Lower lobe of right lung (tissue), 2 donors: ENCODE measurements around the gene WDR27. TPM values are rescaled to one million over a fixed set of nuclear protein-coding genes. Genes with fewer than 3 reads are reported as not detected.

Source experiments
- ATAC-seq, 2 donors: fragments of 200-7000 bp; cut with Tn5 transposase; one replicate each; pipeline ENCODE4 v1.9.1; 2020 to 2022; ENCODE audit warnings: mild to moderate bottlenecking in 2 of 2, moderate library complexity in 2 of 2
- DNase-seq: peaks from one replicate; pipeline ENCODE4 v3.0.0-alpha.2; 2020
- H3K27ac ChIP-seq: fragments of 200-600 bp; one replicate; pipeline ENCODE4 v1.8.0; 2022
- H3K27me3 ChIP-seq: fragments of 200-600 bp; one replicate; pipeline ENCODE4 v1.8.0; 2022; ENCODE audit warnings: low read depth
- H3K36me3 ChIP-seq: fragments of 200-600 bp; one replicate; pipeline ENCODE4 v1.8.0; 2022; ENCODE audit warnings: mild to moderate bottlenecking
- H3K4me1 ChIP-seq: fragments of 200-600 bp; one replicate; pipeline ENCODE4 v1.8.0; 2022
- H3K4me3 ChIP-seq: fragments of 200-600 bp; one replicate; pipeline ENCODE4 v1.8.0; 2022; ENCODE audit warnings: mild to moderate bottlenecking
- H3K9me3 ChIP-seq: fragments of 200-600 bp; one replicate; pipeline ENCODE4 v1.8.0; 2022
- intact Hi-C: fragments of 100-400 bp; cut with DNase I; formaldehyde crosslinking; loops from one replicate; pipeline ENCODE4 v1.11.0; 2022
- total RNA-seq: library from RNA; stranded (reverse); fragmentation: NEBNext Ultra II Directional; extraction: Animal tissue kit (Norgen Biotek cat#: 25700); gene quantifications from one replicate; pipeline ENCODE4 v1.2.1, GENCODE V29; 2021
- TF ChIP-seq, protein P1 (sequence below): fragments of 200-600 bp; IDR thresholded peaks from one replicate; pipeline ENCODE4 v1.8.0; 2022; ENCODE audit warnings: antibody characterized with exemption, mild to moderate bottlenecking
- donor health status: DM: no; HTN: yes; CAD: no; lungs with severe emphysema.

WDR27 gene
- total RNA-seq, 1 donor from 2014 or later = 38.0 TPM

DNA sequence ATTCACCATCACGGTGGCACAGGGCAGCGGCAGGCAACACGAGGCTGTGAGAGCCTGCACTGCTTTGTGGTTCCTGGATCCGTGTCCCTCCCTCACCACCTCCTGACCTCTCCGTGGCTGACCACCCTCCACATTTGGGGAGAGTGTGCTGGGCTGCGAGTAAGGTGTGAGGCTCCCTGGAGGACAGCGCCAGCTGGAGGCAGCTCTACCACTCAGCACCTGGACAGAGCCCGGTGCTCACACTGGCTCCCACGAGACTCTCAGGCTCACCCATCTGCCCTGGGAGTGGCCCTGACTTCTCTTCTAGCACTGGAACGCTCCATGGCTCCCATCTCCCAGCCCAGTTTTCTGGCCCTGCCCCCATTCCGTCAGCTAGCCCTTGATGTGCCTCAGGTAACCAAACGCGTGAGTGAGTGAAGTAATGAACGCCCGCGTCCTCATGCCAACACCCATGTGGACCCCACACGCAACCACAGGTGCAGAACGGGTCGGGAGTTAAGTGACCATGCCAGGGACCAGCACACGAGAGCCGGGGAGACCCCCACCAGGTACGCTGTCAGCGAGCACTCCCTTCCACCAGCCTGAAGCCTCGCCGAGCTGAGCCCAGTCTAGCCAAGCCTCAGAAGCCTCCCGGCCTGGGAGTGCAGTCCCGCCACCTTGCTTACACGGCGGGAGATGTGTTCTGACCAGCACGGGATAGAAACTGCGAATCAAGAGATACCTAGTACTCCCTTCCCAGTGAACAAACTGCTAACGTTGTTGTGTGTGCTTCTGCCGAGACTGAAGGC lies 137.2 kb downstream of the WDR27 start:
- no peaks in the 10 kb centered on the region for H3K9me3 ChIP-seq
- ATAC-seq (no peak), DNase-seq (no peak)
- H3K27ac ChIP-seq = no peak overlapping the region
- no peaks in the 10 kb centered on the region for H3K4me1 ChIP-seq
- H3K4me3 ChIP-seq = no peak overlapping the region
- intact Hi-C loops = no loop called here
- TF ChIP-seq, protein P1, sequence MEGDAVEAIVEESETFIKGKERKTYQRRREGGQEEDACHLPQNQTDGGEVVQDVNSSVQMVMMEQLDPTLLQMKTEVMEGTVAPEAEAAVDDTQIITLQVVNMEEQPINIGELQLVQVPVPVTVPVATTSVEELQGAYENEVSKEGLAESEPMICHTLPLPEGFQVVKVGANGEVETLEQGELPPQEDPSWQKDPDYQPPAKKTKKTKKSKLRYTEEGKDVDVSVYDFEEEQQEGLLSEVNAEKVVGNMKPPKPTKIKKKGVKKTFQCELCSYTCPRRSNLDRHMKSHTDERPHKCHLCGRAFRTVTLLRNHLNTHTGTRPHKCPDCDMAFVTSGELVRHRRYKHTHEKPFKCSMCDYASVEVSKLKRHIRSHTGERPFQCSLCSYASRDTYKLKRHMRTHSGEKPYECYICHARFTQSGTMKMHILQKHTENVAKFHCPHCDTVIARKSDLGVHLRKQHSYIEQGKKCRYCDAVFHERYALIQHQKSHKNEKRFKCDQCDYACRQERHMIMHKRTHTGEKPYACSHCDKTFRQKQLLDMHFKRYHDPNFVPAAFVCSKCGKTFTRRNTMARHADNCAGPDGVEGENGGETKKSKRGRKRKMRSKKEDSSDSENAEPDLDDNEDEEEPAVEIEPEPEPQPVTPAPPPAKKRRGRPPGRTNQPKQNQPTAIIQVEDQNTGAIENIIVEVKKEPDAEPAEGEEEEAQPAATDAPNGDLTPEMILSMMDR = no peak
- no peaks in the 10 kb centered on the region for H3K36me3 ChIP-seq
- no peaks in the 10 kb centered on the region for H3K27me3 ChIP-seq

DNA sequence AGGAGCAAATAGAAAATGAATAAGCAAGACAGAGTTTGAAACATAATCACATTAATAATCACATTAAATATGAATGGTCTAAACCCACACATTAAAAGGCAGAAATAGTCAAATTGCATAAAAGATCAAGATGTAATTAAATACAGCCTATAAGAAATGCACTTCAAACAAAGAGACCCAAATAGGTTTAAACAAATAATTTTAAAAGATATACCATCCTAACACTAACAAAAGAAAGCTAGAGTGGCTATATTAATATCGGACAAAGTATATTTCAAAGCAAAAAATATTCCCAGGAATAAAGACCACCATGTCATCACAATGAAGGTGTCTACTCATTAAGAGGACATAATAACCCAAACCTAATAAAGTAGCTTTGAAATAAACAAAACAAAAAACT lies 140.2 kb downstream of the WDR27 start:
- Histone ChIP-seq H3K36me3 (peaks cover 4% of the 10 kb centered on the region), H3K27ac (no peak overlapping the region), H3K4me1 (no peaks in the 10 kb centered on the region), H3K4me3 (no peak overlapping the region), H3K27me3 (no peaks in the 10 kb centered on the region), H3K9me3 (no peaks in the 10 kb centered on the region)
- TF ChIP-seq, protein P1 = no peak
- DNase-seq (no peak), ATAC-seq (no peak)
- intact Hi-C loops = no loop called here

DNA sequence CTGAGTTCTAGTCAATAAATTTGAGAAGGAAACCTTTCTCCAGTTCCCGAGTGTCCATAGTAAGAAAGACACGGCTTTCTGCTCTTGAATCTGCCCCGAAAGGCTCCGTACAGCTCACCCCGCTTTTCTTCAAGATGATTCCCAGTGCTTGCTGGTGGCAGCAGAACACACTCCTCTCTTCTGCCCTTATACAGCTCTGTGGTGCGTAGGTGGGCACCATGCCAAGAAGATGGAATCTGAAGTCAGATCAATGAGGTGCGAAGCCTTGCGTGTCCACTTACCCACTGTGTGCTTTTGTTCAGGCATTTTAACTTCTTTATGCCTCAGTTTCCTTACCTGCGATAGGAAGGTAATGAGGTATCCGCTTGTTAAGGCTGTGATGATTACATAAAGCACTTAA lies 142.2 kb downstream of the WDR27 start:
- H3K36me3 ChIP-seq = peaks cover 4% of the 10 kb centered on the region
- ATAC-seq = no peak
- H3K27me3 ChIP-seq = no peaks in the 10 kb centered on the region
- no peak overlapping the region for H3K4me3 ChIP-seq
- no peaks in the 10 kb centered on the region for H3K4me1 ChIP-seq
- no peaks in the 10 kb centered on the region for H3K9me3 ChIP-seq
- DNase-seq = no peak
- TF ChIP-seq, protein P1 = no peak
- H3K27ac ChIP-seq = no peak overlapping the region
- intact Hi-C loops = no loop called here

DNA sequence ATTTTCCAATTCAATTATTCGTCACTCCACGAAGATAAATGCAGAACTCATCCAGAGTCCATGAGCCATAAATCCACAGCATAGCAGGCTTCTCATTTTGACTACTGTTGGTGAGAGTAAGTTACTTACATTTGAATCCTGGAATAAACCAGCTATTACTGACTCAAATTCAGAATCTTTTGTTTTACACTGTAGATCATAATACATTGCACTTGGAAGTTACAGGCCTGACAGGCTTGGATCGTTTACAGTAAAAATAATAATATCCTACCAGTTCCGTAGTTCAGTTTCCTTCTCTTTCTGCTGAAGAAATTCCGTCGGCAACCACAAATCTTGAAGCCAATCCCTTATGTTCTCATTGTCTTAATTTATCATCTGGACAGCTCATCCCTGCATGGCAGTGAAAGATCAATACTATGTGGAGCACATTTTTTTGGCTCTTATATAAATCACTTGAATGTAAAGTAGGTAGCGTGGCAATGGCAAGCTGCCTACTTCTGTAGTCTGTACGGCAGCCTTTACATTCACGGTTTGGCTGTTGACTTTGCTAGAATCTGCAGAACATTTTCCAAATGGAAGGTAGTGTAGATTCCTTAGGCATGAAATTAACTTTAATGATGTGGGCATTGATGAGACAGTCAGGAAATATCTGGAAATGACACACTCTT lies 142.9 kb downstream of the WDR27 start:
- Histone ChIP-seq H3K36me3 (peaks cover 4% of the 10 kb centered on the region), H3K9me3 (no peaks in the 10 kb centered on the region), H3K4me3 (no peak overlapping the region), H3K27ac (no peak overlapping the region), H3K27me3 (no peaks in the 10 kb centered on the region), H3K4me1 (no peaks in the 10 kb centered on the region)
- TF ChIP-seq, protein P1 = no peak
- DNase-seq (no peak), ATAC-seq (no peak)
- intact Hi-C loops = no loop called here

DNA sequence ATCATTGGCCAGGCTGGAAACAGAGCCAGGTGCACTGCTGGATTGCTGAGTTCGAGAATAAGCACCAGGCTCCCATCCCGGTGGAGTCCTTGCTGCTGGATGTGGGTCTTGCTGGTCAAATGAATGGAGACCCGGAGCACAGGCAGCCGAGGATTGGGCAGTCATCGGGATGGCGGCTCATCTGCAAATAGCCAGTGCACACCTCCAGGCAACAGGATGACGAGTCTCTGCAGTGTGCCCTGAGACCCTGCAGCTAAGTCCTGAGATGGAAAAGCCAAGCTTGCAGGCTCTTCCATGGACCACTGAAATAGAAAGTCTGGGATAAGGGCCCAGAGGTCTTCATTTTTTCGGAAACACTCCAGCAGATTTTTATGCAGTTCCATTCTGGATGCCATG lies 143.5 kb downstream of the WDR27 start:
- no peak for ATAC-seq
- Histone ChIP-seq H3K9me3 (no peaks in the 10 kb centered on the region), H3K27ac (no peak overlapping the region), H3K27me3 (no peaks in the 10 kb centered on the region), H3K4me3 (no peak overlapping the region), H3K36me3 (peaks cover 4% of the 10 kb centered on the region), H3K4me1 (no peaks in the 10 kb centered on the region)
- DNase-seq = no peak
- TF ChIP-seq, protein P1 = no peak
- intact Hi-C loops = no loop called here
